Stomach (tissue), 4 donors: ENCODE measurements around the gene LYZL1.
"Not testable (repeated sequence)": the region's sequence is repeated elsewhere in the genome, so short reads cannot be mapped to it uniquely, and the experiment has no call there.

Experiments
- EP300 ChIP-seq: sonication (generic); formaldehyde crosslinking; IDR thresholded peaks from one replicate; pipeline ENCODE4 v1.6.1; 2017; ENCODE audit warnings: antibody characterized with exemption
- POLR2A ChIP-seq, 4 donors: fragments of 450-650 bp; IDR thresholded peaks; one replicate each; pipeline ENCODE4 v1.6.1; 2016; ENCODE audit warnings: antibody characterized with exemption in 4 of 4, control low read depth in 2 of 4, mild to moderate bottlenecking in 1 of 4, moderate library complexity in 1 of 4
- POLR2AphosphoS5 ChIP-seq, 3 donors: sonication (generic); formaldehyde crosslinking; IDR thresholded peaks; one replicate each; pipeline ENCODE4 v1.6.1; 2016; ENCODE audit warnings: antibody characterized with exemption in 3 of 3
- TF ChIP-seq, protein P1 (sequence below), 7 experiments: fragments of 450-650 bp in 4 of 7; fragments of 200-600 bp in 3 of 7; sonication (generic) in 3 of 7; IDR thresholded peaks; one replicate each; pipeline ENCODE4 v1.5.1; 2016 to 2019; ENCODE audit warnings: antibody characterized with exemption in 7 of 7, control low read depth in 2 of 7, mild to moderate bottlenecking in 1 of 7

DNA sequence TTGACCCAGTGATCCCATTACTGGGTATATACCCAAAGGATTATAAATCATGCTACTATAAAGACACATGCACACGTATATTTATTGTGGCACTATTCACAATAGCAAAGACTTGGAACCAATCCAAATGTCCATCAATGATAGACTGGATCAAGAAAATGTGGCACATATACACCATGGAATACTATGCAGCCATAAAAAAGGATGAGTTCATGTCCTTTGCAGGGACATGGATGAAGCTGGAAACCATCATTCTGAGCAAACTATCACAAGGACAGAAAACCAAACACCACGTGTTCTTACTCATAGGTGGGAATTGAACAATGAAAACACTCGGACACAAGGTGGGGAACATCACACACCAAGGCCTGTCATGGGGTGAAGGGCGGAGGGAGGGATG lies 48.7 kb downstream of the LYZL1 start:
- TF ChIP-seq POLR2A (IDR thresholded peaks at IDR 0.05); EP300; POLR2AphosphoS5 (IDR thresholded peaks at IDR 0.05): not testable (repeated sequence)
- TF ChIP-seq, protein P1, sequence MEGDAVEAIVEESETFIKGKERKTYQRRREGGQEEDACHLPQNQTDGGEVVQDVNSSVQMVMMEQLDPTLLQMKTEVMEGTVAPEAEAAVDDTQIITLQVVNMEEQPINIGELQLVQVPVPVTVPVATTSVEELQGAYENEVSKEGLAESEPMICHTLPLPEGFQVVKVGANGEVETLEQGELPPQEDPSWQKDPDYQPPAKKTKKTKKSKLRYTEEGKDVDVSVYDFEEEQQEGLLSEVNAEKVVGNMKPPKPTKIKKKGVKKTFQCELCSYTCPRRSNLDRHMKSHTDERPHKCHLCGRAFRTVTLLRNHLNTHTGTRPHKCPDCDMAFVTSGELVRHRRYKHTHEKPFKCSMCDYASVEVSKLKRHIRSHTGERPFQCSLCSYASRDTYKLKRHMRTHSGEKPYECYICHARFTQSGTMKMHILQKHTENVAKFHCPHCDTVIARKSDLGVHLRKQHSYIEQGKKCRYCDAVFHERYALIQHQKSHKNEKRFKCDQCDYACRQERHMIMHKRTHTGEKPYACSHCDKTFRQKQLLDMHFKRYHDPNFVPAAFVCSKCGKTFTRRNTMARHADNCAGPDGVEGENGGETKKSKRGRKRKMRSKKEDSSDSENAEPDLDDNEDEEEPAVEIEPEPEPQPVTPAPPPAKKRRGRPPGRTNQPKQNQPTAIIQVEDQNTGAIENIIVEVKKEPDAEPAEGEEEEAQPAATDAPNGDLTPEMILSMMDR (IDR thresholded peaks at IDR 0.05) = not testable (repeated sequence)
